Activated naive CD4-positive, alpha-beta T cell (primary cell): ENCODE data around the gene TBX1.

Source experiments
- DNase-seq, 4 experiments: peaks; one replicate each; lab custom pipeline; 2025; lab: John Stamatoyannopoulos, UW

The TBX1 gene

DNA sequence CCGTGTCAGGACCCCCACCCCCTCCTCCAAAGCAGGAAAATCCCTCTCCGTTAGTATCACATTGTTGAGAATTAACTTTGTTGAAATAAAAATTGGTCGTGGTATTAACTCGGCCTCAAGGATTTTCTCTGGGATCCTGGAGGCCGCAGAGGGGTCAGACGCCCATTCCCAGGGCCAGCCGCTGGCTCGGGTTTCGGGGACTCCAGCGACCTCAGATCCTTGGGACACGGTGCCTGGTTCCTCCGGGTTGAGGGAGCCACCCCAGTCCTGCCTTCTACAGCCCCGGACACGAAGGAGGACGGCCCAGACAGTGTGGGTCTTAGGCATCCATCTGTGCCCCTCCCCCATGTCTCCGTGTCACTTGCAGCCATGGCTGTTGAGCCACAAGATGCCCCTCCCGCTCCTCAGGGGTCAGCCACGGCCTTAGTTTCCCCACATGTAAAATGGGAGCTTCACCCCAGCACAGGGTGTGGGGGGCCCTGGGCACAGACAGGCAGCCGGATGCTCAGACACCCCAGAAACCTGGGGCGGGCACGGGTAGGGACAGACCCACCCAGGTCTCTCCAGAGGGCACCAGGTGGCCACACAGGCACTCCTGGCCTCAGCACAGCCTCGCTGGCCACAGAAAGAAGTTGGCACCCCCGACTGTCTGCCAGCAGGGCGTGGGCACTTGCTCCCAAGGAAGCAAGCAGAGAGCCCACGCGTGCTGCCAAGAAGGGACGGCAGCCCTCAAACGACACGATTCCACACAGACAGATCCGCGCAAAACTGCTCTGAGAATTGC, 21.7 kb upstream of the TBX1 start:
- DNase-seq: no peak

DNA sequence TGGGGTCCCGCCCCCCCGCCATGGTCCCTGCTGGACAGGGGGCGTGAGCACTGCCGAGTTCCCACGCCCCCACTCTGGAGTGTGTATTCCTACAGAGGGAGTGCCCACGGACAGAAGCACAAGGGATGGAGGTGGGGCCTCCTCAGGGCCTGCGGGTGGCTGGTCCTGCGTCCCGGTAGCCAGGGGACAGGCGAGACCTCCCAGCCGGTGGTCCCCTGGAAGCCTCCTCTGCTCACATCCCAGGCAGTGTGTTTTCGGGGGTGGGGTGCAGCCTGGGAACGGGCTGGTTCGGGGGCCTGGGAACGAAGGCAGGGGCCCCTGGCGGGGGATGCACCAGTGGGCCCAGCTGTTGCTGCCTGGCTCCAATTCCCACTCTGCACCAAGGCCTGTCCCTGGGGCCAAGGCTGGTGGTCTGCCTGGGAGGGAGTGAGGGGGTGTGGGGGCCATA, 21.1 kb upstream of the TBX1 start:
- DNase-seq: no peak

DNA sequence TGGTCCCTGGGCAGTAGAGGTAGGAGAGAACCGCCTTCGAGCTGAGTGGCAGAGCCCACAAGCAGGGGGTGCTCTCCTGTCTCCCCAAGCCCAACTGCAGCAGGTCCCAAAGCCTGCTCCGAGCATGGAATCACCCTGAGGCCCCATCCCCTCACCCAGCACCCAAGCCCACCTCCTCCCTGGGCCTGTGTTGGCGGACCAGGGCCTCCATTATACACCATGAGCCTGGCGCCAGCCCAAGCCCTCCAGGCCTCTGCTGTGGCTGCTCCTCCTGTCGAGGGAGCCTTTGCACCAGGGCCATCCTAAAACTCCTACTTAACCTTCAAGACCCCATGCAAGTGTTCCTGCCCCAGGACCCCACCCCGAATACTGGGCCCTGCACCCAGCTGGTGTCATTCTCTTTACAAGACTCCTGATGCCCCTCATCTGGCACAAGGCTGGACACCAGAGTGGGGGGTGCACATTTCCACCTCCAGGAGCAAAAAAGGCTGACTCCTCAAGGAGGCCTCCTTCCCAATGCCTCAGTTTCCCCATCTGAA, 20.6 kb upstream of the TBX1 start:
- no peak for DNase-seq

DNA sequence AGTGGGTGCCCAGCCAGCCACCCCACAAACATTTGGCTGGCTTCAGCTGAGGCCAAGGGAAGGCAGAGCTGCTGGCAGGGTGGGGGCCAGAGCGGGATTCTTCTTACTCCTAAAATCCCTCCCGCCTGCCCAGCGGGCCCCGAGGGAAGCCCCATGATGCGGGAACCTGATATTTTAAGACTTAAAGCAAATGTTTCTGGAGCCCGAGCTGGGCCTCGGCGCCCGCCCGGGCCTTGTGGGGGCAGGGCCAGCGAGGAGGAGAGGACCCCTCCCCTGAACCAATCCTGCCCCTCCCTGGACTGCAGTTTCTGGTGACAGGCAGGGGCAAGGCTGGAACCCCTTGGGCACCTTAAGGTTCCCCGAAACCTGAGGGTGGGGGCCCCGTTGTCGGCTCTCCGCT, 20.0 kb upstream of the TBX1 start:
- DNase-seq: no peak

DNA sequence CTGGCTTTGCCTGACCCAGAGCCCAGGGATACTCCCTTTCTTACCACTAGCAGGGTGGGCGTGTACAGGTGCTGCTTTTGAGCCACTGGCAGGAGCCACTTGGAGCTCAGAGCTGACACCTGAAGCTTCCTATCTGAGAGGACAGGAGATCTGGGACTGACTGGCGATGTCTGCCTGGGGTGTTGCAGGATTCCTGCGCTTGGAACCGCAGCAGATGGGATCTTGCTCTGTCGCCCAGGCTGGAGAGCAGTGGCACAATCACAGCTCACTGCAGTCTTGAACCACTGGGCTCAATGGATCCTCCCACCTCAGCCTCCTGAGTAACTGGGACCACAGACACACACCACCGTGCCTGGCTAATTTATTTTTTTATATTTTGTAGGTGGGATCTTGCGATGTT, 19.5 kb upstream of the TBX1 start:
- DNase-seq: no peak

DNA sequence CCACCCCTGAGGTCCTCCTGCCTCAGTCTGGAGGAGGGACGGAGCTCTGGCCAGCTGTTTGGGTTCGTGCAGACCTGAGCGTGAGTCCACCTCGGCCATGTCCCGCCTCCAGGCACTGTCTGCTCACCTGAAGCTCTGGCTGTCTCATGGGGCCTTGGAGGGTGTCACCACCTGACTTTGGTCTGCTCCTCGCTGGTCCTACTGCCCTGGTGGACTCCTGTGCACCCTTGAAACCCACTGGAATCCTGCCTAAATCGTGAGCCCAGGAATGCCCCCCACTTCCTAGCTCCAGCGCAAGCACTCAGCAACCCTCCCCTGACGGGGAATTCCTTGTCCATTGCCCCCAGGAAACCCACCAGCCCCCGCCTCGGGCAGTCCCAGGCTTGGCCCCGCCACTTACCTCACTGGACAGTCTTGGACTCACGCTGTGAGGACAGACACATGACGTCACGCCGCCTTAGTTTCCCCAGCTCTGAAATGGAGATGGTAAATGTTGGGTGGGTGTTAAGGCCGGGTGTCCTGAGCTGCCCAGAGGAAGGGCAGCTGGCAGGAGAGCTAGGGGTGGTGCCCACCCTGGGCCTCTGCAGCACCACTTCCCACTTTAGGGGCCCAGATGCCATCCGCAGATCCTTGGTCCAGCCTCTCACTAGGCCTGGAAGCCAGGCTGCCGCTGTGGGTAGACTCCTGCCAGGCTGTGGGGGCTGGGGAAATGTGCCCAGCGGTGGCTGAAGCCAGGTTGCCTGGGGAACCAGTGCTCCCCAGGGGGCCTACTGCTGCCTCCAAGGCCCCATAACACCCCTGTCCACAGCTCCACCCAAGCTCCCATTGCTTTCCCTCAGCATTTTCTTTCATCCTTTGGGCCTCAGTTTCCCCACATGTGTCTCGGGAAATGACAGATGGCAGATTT, 18.2 kb upstream of the TBX1 start:
- DNase-seq: no peak

DNA sequence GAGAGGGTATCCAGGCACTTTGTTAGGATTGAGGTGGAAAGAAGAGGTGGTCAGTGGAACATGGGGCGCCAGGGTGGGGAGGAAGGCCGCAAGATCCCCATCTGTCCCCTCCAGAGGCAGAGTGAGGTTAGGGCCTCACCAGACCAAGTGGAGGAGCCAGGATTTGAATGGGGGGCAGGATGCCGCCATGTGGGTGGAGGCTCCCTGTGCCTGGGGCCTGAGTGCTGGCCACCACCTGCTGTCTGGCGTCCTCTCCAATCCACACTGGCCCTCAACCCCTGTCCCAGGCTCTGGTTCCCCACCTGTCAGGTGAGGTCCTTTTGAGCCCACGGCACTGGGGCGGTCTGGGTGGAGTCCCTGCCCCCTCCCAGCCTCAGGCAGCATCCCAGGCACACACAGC, 17.5 kb upstream of the TBX1 start:
- no peak for DNase-seq

DNA sequence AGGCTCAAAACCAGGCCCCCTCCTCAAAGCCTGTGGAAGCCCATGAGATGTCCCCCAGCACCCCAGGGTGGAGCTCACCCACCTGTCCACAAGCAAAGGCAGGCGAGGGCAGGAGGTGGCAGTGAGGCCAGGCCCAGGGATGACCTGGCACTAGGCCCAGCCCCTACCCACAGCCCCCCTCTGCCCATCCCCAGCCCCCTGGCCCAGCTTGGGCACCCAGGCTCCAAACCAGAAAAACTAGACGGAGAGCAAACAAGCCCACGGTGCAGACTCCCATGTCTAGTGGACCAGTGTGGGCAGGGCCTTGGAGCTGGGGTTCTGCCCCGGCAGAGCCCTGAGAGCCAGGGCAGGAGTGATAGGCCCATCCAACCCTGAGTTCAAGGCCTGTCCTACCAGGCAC, 16.9 kb upstream of the TBX1 start:
- DNase-seq: no peak

DNA sequence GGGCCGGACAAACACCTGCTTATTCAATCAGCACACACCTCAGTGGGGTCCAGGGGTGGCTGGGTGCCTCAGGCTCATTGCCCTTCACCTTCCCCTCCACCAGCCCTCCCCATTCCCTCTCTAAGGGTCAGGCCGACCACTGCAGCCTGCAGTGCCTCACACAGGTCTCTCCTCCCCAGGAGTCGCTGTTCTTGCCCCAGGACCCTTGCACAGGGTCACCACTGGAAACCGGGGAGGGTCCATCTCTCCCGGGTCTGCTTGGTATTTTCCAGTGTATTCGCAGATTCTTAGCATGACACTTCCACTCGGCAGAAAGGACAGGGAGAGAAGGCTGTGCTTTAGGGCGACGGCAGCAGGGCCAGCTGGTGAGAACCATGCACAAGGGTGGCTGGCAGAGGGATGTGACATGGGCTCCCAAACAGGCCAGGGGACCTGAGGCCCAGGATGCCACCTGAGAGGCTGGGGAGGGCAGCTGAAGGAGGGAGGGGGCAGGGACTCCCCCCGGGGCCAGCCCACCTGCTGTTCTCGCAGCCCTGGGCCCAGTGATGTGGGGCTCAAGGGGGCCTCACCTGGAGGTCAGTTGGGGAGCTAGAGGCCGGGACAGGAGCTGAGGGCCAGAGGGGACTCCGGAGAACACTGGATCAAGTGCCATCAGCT, 16.1 kb upstream of the TBX1 start:
- no peak for DNase-seq

DNA sequence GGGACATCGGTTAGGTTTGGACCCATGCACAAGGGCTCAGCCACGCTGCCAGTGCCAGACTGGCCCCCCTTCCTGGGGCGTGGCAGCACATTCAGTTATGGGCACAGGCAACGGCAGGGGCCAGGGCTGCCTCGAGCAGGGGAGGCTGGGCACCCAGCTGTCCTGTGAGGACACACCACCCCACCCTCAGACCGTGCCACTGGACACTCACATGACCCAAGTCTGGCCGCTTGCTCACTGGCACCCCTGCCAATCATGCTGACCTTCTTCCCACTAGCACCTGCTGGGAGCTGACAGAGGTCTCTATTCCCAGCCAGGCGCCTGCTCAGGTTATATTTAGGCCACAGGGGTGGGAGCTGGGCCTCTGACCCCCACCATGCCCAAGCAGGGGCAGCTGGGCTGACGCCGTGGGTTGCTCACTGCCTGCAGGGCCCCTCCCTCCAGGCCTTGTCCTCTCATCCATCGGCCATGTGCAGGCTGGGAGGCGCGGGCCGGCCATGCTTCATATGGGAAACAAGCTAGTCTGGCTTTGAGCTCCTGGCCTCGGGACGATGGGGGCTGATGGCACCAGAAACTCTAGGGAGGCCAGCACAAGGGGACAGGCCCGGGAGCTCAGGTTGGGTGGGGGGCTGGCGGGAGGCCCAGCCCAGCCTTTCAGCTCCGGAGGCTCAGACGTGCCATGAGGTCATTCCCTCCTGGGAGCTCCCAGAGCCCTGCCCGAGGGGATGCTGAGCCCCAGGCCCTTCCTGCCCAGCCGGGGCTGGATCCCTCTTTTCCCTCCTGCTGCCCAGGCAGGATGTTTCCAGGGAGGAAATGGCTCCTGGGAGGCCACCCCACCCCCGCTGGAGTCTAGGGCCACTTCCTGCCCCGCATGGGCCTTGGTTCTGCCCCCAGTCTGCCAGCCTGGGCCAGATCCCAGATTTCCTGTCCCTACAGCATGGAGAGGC, 15.2 kb upstream of the TBX1 start:
- no peak for DNase-seq

DNA sequence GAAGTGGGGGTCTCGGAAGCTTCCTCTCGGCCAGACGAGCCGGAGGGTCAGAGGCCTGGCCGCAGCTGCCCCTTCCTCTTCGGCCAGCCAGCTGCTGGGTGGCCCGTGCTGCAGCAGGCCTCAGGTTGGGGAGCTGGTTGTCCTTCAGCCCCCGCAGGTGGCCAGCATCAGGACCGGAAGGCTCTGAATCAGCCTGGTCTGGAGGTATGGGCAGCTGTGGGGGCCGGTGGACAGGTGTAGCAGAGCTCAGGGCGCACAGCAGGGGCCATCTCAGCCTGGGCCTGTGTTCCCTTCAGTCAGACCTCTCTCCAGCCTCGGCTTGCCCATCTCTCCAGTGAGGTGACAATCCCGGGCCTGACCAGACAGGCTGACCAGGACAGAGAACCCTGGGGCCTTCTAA, 13.9 kb upstream of the TBX1 start:
- no peak for DNase-seq

DNA sequence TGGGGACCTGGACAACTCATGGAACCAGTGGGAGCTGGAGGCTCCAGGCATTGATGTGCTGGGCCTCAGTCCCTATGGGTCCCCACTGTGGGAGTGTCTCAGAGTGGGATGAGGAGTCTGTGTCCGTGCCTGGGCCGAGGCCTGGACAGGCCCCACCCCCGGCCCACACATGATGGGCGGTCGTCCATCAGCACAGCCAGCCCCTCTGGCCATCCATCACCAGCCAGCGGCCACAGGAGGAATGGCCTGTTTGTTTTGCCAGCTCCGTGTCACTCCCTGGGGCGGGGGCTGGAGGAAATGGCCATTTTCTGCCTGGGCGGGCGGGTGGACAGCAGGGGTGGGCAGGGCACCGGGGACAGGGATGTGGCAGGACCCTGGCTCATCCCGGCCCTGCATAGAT, 13.0 kb upstream of the TBX1 start:
- no peak for DNase-seq

DNA sequence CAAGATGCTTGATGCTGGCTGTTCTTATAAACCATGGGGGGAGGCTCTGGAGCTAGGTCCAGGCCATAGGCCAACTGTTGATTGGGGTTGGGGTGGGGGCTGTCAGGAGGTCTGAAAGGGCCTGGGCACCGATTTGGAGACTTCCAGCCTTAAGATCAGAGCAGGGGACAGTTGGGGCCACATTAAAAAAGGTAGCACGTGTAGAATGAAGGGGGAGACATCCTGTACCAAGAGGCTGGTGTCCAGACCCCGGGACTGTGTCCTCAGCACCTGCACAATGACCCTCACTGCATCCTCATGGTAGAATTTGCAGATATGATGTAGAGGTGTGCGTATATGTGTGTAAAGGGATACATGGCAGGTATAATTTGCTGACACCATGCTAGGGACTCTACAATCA, 12.4 kb upstream of the TBX1 start:
- no peak for DNase-seq

DNA sequence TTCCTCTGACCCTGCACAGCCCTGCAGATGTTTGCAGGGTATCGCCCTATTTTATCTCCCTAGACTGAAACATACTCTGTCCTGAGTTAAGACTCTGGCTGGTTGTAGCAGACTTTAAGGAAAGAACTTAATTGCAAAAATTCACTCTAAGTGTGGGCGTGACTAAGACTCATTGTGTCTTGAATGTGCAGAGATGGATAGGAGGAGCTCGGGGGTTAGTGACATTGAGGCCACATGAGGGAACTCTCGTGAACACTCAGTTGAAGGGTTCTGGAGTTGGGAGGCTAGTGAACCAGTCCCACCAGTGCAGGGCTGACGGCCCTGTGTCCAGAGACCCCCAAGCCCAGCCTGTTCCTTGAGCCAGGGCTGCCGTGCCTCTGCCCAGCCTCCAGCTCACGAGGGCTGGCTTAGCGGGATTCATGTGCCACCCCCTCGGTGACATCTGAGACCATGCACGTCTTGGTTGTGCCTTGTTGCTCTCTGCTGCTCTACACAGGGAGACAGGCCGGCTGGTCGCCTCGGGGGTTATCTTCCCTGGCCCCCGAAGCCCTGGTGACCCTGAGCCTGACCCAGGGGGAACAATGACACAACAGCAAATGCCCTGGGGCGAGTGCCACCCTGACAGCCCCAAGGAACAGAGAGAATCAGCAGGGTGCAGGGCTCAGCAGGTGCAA, 11.4 kb upstream of the TBX1 start:
- no peak for DNase-seq

DNA sequence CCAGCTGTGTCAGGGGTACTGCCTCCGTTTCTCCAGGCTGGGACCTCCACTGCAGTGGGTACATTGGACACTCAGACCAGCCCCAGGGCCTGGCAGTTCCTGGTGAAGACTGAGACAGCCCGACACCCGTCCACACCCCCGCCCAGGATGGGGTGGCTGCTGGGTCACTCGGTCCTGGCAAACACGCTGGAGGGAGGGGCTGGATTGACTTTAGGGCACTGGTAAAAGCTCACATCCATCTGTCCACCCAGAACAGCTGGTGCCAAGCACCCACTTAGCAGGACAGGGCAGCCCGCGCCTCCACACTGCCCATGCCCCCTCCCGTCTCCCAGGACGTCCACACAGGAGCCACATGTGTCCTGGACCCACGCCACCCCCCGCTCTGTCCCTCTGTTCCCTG, 10.7 kb upstream of the TBX1 start:
- no peak for DNase-seq

DNA sequence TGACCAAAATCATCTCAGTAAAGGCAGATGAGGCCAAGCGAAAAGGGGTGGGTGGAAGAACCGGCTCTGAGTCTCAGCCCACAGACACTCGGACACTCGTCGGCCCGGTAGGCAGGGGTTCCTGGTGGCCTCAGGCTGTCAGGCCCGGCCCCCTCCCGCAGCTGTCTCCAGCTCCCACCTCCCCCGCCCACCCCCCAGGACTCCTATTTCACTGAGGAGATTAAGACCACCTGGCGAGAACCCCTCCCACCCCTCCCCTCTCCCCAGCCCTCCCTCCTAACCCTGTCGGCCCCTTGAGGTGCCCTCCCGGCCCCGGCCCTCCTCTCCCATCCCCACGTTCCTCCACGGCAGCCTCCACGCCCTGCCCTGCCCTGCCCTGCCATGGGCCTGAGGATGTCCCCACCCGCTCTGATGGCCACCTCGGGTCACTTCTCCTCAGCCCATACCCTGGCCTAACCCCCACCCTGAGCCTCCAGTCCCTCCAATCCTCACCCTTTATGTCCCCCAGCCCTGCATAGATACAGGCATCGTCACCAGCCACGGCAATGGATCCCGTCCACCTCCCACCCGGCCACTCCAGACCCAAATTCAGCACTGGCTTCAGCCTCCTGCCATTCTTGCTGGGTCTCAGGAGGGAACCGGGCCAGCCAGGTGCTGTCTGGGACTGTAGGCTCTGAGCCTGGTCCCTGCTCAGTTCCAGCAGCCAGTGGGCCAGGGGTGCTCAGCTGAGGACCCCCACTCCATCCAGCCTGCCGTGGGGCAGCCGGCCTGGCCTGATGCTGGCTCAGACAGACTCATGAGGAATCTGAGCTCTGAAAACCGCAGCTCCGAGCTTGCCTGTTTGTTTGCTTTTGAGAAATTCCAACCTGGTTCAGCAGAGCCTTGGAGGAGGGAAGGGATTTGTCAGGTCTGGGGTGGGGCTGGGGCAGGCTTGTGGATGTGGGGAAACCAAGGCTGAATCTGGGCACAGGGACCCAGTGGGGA, 9.8 kb upstream of the TBX1 start:
- no peak for DNase-seq

DNA sequence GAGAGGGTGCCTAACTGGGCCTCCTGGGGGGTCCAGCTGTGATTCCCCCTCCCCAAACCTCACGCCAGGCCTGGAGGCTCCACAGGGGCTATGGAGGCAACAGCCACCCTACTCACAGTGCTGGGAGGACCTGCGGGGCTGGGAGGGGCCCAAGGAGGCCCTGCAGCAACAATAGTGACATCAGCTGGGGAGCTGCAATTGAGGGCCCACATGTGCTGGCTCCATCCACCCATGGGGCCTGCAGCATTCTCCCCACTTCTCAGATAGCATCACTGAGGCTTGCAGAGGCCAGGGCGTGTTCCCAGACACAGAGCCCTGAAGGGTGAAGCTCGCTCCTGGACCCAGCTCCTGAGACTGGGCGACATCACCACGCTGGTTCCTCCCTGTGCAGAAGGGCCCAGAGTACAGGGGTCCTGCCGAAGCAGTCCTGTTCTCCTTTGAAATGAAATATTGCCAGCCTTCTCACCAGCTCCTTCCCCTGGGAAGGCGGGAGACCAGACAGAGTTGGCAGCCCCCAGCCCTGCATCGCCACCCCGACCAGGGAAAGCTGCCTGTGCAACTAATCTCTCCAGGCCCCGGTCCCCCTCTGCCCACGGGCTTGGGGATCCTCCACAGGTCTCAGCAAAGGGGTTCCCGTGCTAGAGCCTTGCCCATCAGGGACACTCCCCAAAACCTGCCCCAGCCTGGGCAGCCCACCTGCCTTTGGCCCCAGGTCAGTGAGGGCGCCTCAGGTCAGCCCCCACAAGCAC, 8.9 kb upstream of the TBX1 start:
- DNase-seq: no peak

DNA sequence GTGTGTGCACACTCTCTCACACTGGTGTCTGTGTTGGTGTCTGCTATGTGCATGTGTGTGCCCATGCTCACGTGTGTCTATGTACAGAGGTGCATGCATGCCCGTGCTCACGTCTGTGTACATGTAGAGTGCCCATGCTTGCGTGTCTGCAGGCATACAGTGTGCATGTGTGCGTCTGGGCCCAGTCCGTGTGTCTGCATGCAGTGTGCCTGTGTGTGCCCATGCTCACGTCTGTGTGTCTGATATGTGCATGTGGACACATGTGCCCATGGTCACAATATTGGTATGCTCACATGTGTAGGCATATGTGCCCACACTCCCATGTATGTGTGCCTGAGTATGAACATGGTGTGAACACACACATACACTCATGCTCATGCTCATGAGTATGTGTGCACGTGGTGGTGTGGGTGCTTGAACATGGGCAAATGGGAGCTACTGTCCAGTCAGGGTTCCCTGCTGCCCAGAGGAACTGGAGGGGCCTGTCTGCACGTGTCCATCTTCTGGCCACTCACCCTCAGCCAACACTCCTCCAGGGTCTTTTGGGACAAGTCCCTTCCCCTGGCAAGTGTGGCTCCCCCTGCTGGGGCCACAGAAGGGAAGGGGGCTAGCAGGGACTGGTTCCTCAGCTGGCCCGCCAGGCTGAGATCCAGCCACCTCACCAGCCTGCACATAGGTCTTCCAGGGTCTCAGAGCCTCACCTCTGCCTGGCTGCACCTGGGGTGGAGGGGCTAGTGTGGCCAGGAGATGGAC, 7.3 kb upstream of the TBX1 start:
- no peak for DNase-seq
